HepG2 (cell line): ENCODE measurements around the gene APOC1. TPM values are rescaled to one million over a fixed set of nuclear protein-coding genes. Genes with fewer than 3 reads are reported as not detected.

ENCODE experiments used
- ELF1 ChIP-seq: sonication (generic); formaldehyde crosslinking; IDR thresholded peaks from 2 replicates; pipeline ENCODE4 v1.4.0; 2020; ENCODE audit warnings: missing genetic modification reagents
- FLYWCH1 ChIP-seq: sonication (generic); formaldehyde crosslinking; IDR thresholded peaks from 2 replicates; pipeline ENCODE4 v1.8.1; 2023; ENCODE audit warnings: mild to moderate bottlenecking, missing genetic modification reagents
- MED1 ChIP-seq: sonication (generic); formaldehyde crosslinking; IDR thresholded peaks from 2 replicates; pipeline ENCODE4 v1.4.0; 2020; ENCODE audit warnings: missing genetic modification reagents
- RAD51 ChIP-seq: fragments of 450-650 bp; IDR thresholded peaks from 2 replicates; pipeline ENCODE4 v1.6.1; 2016; ENCODE audit warnings: borderline replicate concordance
- SP4 ChIP-seq: sonication (generic); formaldehyde crosslinking; IDR thresholded peaks from 2 replicates; pipeline ENCODE4 v1.8.1; 2023; ENCODE audit warnings: mild to moderate bottlenecking, missing genetic modification reagents
- TARDBP ChIP-seq: sonication (generic); formaldehyde crosslinking; IDR thresholded peaks from 2 replicates; pipeline ENCODE4 v1.8.0; 2022; ENCODE audit warnings: mild to moderate bottlenecking, missing genetic modification reagents
- U2AF2 ChIP-seq: fragments of 200-400 bp; formaldehyde crosslinking; IDR thresholded peaks from 2 replicates; pipeline ENCODE4 v1.6.1; 2017; ENCODE audit warnings: low read depth, mild to moderate bottlenecking, low read length
- ZFP36L1 ChIP-seq: sonication (generic); formaldehyde crosslinking; IDR thresholded peaks from 2 replicates; pipeline ENCODE4 v1.8.0; 2022; ENCODE audit warnings: mild to moderate bottlenecking, missing genetic modification reagents, moderate library complexity
- ZIK1 ChIP-seq: sonication (generic); formaldehyde crosslinking; IDR thresholded peaks from 2 replicates; pipeline ENCODE4 v1.5.0; 2020; ENCODE audit warnings: mild to moderate bottlenecking, low read depth, missing genetic modification reagents, borderline replicate concordance
- ZNF556 ChIP-seq: sonication (generic); formaldehyde crosslinking; IDR thresholded peaks from 2 replicates; pipeline ENCODE4 v1.4.0; 2020; ENCODE audit warnings: mild to moderate bottlenecking, missing genetic modification reagents, borderline replicate concordance
- ZNF563 ChIP-seq: sonication (generic); formaldehyde crosslinking; IDR thresholded peaks from 2 replicates; pipeline ENCODE4 v1.8.0; 2022; ENCODE audit warnings: mild to moderate bottlenecking, moderate library complexity, missing genetic modification reagents
- ZNF572 ChIP-seq: sonication (generic); formaldehyde crosslinking; IDR thresholded peaks from 2 replicates; pipeline ENCODE4 v1.5.1; 2020; ENCODE audit warnings: mild to moderate bottlenecking, missing genetic modification reagents
- ZNF766 ChIP-seq: sonication (generic); formaldehyde crosslinking; IDR thresholded peaks from 2 replicates; pipeline ENCODE4 v1.5.0; 2020; ENCODE audit warnings: missing genetic modification reagents, borderline replicate concordance
- ZNF883 ChIP-seq: sonication (generic); formaldehyde crosslinking; IDR thresholded peaks from 2 replicates; pipeline ENCODE4 v1.5.1; 2020; ENCODE audit warnings: mild to moderate bottlenecking, missing genetic modification reagents; ENCODE audit errors: not compliant biosample characterization
- polyA plus RNA-seq, 8 experiments: library from polyadenylated mRNA; depleted of rRNA in 3 of 8; stranded (reverse) in 7 of 8; unstranded in 1 of 8; fragments of >200 nt; fragmentation: Illumina TruSeq in 4 of 8; extraction: Trizol in 4 of 8; gene quantifications; 2 replicates each; pipeline versions ENCODE4 v1.2.1 to v1.2.3, GENCODE V29; 2011 to 2016; ENCODE audit warnings: low read depth in 4 of 8, missing spikeins in 1 of 8, mixed read lengths in 1 of 8; ENCODE audit not compliant: insufficient read depth in 1 of 8
- total RNA-seq, 5 experiments: library from RNA; depleted of rRNA; stranded (reverse); fragments of >200 nt; fragmentation: Illumina TruSeq; extraction: Trizol; gene quantifications; 2 replicates each; pipeline ENCODE4 v1.2.3, GENCODE V29; 2016; ENCODE audit warnings: low read depth in 1 of 5
- TF ChIP-seq, protein P1 (sequence below): sonication (generic); formaldehyde crosslinking; conservative IDR thresholded peaks from 2 replicates; pipeline ENCODE4 v1.5.0; 2020; ENCODE audit warnings: missing genetic modification reagents
- TF ChIP-seq, protein P2 (sequence below): sonication (generic); formaldehyde crosslinking; IDR thresholded peaks from 2 replicates; pipeline ENCODE4 v1.5.1; 2020; ENCODE audit warnings: missing genetic modification reagents, mild to moderate bottlenecking, borderline replicate concordance
- TF ChIP-seq, protein P3 (sequence below): sonication (generic); formaldehyde crosslinking; IDR thresholded peaks from 2 replicates; pipeline ENCODE4 v1.4.0; 2020; ENCODE audit warnings: mild to moderate bottlenecking, missing genetic modification reagents, borderline replicate concordance
- TF ChIP-seq, protein P4 (sequence below): sonication (generic); formaldehyde crosslinking; IDR thresholded peaks from 2 replicates; pipeline ENCODE4 v1.5.0; 2020; ENCODE audit warnings: mild to moderate bottlenecking, missing genetic modification reagents, borderline replicate concordance

The APOC1 gene
- total and polyA plus RNA-seq, 2 of the 13 experiments (the other 11 are each of a cell fraction or from before 2014, with no cell fraction given) = 600 to 1,235 TPM

DNA sequence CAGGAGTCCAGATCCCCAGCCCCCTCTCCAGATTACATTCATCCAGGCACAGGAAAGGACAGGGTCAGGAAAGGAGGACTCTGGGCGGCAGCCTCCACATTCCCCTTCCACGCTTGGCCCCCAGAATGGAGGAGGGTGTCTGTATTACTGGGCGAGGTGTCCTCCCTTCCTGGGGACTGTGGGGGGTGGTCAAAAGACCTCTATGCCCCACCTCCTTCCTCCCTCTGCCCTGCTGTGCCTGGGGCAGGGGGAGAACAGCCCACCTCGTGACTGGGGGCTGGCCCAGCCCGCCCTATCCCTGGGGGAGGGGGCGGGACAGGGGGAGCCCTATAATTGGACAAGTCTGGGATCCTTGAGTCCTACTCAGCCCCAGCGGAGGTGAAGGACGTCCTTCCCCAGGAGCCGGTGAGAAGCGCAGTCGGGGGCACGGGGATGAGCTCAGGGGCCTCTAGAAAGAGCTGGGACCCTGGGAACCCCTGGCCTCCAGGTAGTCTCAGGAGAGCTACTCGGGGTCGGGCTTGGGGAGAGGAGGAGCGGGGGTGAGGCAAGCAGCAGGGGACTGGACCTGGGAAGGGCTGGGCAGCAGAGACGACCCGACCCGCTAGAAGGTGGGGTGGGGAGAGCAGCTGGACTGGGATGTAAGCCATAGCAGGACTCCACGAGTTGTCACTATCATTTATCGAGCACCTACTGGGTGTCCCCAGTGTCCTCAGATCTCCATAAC, 8.8 kb upstream of the APOC1 start, which contains the start of gene APOE (continued):
- TF ChIP-seq, protein P1, sequence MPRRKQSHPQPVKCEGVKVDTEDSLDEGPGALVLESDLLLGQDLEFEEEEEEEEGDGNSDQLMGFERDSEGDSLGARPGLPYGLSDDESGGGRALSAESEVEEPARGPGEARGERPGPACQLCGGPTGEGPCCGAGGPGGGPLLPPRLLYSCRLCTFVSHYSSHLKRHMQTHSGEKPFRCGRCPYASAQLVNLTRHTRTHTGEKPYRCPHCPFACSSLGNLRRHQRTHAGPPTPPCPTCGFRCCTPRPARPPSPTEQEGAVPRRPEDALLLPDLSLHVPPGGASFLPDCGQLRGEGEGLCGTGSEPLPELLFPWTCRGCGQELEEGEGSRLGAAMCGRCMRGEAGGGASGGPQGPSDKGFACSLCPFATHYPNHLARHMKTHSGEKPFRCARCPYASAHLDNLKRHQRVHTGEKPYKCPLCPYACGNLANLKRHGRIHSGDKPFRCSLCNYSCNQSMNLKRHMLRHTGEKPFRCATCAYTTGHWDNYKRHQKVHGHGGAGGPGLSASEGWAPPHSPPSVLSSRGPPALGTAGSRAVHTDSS (CRISPR knock-in tag) = no peak
- TF ChIP-seq, protein P2, sequence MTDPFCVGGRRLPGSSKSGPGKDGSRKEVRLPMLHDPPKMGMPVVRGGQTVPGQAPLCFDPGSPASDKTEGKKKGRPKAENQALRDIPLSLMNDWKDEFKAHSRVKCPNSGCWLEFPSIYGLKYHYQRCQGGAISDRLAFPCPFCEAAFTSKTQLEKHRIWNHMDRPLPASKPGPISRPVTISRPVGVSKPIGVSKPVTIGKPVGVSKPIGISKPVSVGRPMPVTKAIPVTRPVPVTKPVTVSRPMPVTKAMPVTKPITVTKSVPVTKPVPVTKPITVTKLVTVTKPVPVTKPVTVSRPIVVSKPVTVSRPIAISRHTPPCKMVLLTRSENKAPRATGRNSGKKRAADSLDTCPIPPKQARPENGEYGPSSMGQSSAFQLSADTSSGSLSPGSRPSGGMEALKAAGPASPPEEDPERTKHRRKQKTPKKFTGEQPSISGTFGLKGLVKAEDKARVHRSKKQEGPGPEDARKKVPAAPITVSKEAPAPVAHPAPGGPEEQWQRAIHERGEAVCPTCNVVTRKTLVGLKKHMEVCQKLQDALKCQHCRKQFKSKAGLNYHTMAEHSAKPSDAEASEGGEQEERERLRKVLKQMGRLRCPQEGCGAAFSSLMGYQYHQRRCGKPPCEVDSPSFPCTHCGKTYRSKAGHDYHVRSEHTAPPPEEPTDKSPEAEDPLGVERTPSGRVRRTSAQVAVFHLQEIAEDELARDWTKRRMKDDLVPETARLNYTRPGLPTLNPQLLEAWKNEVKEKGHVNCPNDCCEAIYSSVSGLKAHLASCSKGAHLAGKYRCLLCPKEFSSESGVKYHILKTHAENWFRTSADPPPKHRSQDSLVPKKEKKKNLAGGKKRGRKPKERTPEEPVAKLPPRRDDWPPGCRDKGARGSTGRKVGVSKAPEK (CRISPR knock-in tag) = no peak
- TF ChIP-seq RAD51 (no peak), ZNF572 (CRISPR knock-in tag) (no peak), FLYWCH1 (no peak), ZFP36L1 (CRISPR knock-in tag) (no peak), ELF1 (CRISPR knock-in tag) (no peak), SP4 (CRISPR knock-in tag) (peak; percentile 58; the same call in 1 of the 2 replicates), MED1 (CRISPR knock-in tag) (peak; percentile 57; the same call in 1 of the 2 replicates), ZNF766 (CRISPR knock-in tag) (peak; percentile 22; the same call in 1 of the 2 replicates), ZIK1 (CRISPR knock-in tag) (no peak), TARDBP (CRISPR knock-in tag) (0 out of 2 replicates have a peak, but pooled peaks have one; percentile 44), ZNF556 (CRISPR knock-in tag) (peak; percentile 90; the same call in 1 of the 2 replicates), ZNF563 (CRISPR knock-in tag) (peak; percentile 62; the same call in 1 of the 2 replicates), ZNF883 (CRISPR knock-in tag) (no peak), U2AF2 (no peak)
- TF ChIP-seq, protein P3, sequence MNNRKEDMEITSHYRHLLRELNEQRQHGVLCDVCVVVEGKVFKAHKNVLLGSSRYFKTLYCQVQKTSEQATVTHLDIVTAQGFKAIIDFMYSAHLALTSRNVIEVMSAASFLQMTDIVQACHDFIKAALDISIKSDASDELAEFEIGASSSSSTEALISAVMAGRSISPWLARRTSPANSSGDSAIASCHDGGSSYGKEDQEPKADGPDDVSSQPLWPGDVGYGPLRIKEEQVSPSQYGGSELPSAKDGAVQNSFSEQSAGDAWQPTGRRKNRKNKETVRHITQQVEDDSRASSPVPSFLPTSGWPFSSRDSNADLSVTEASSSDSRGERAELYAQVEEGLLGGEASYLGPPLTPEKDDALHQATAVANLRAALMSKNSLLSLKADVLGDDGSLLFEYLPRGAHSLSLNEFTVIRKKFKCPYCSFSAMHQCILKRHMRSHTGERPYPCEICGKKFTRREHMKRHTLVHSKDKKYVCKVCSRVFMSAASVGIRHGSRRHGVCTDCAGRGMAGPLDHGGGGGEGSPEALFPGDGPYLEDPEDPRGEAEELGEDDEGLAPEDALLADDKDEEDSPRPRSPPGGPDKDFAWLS = peak; percentile 83; the same call in 1 of the 2 replicates
- TF ChIP-seq, protein P4, sequence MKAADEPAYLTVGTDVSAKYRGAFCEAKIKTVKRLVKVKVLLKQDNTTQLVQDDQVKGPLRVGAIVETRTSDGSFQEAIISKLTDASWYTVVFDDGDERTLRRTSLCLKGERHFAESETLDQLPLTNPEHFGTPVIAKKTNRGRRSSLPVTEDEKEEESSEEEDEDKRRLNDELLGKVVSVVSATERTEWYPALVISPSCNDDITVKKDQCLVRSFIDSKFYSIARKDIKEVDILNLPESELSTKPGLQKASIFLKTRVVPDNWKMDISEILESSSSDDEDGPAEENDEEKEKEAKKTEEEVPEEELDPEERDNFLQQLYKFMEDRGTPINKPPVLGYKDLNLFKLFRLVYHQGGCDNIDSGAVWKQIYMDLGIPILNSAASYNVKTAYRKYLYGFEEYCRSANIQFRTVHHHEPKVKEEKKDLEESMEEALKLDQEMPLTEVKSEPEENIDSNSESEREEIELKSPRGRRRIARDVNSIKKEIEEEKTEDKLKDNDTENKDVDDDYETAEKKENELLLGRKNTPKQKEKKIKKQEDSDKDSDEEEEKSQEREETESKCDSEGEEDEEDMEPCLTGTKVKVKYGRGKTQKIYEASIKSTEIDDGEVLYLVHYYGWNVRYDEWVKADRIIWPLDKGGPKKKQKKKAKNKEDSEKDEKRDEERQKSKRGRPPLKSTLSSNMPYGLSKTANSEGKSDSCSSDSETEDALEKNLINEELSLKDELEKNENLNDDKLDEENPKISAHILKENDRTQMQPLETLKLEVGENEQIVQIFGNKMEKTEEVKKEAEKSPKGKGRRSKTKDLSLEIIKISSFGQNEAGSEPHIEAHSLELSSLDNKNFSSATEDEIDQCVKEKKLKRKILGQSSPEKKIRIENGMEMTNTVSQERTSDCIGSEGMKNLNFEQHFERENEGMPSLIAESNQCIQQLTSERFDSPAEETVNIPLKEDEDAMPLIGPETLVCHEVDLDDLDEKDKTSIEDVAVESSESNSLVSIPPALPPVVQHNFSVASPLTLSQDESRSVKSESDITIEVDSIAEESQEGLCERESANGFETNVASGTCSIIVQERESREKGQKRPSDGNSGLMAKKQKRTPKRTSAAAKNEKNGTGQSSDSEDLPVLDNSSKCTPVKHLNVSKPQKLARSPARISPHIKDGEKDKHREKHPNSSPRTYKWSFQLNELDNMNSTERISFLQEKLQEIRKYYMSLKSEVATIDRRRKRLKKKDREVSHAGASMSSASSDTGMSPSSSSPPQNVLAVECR (CRISPR knock-in tag) = no peak; the same call in 1 of the 2 replicates
